SK-N-SH (cell line): ENCODE results near the gene SMCO2. TPM values are rescaled to one million over a fixed set of nuclear protein-coding genes. Genes with fewer than 3 reads are reported as not detected.

Experiments used
- CTCF ChIA-PET: fragments of 300-600, 350-600 bp; formaldehyde crosslinking; extraction: SDS; loops from one replicate; lab custom pipeline; 2021; lab: Yijun Ruan, JAX
- POLR2A ChIA-PET: fragments of 350-600 bp; sonication (Branson Sonifier 250); formaldehyde crosslinking; extraction: SDS; loops from one replicate; lab custom pipeline; 2020; ENCODE audit warnings: antibody characterized with exemption, inconsistent platforms; lab: Yijun Ruan, JAX
- DNase-seq: peaks from one replicate; pipeline ENCODE4 v3.0.0; 2012
- H2AFZ ChIP-seq: fragments of 200-600 bp; sonication (generic); 2 replicates; pipeline ENCODE4 v1.8.1; 2016; ENCODE audit warnings: antibody characterized with exemption, mild to moderate bottlenecking, low read depth
- H3F3A ChIP-seq: fragments of 200-600 bp; sonication (generic); replicated peaks from 2 replicates; pipeline ENCODE3; 2016; ENCODE audit warnings: antibody characterized with exemption, mild to moderate bottlenecking; ENCODE audit not compliant: insufficient read depth
- H3K27ac ChIP-seq, 2 experiments: fragments of 200-500 bp in 1 of 2; fragments of 200-600 bp in 1 of 2; sonication (Bioruptor generic) in 1 of 2; sonication (generic), shearing (Covaris generic) in 1 of 2; 2 replicates each; pipeline versions ENCODE4 v1.5.1 to v1.6.1; 2014 to 2016; ENCODE audit warnings: low read depth in 2 of 2, inconsistent platforms in 1 of 2, low read length in 1 of 2, mild to moderate bottlenecking in 1 of 2, mixed read lengths in 1 of 2
- H3K27me3 ChIP-seq: fragments of 200-600 bp; sonication (generic), shearing (Covaris generic); 2 replicates; pipeline ENCODE4 v1.6.1; 2016; ENCODE audit warnings: mixed run types; ENCODE audit not compliant: insufficient read depth
- H3K36me3 ChIP-seq, 2 experiments: fragments of 200-500 bp in 1 of 2; fragments of 200-600 bp in 1 of 2; sonication (Bioruptor generic) in 1 of 2; sonication (generic) in 1 of 2; replicated peaks in 1 of 2; 2 replicates each; pipeline versions ENCODE3 to v1.5.1; 2014 to 2016; ENCODE audit warnings: low read length in 1 of 2, mild to moderate bottlenecking in 1 of 2; ENCODE audit not compliant: insufficient read depth in 2 of 2, control insufficient read depth in 1 of 2
- H3K4me1 ChIP-seq, 2 experiments: fragments of 200-500 bp in 1 of 2; fragments of 200-600 bp in 1 of 2; sonication (Bioruptor generic) in 1 of 2; sonication (generic), shearing (Covaris generic) in 1 of 2; 2 replicates each; pipeline versions ENCODE4 v1.5.1 to v1.6.1; 2014 to 2016; ENCODE audit warnings: low read depth in 1 of 2, low read length in 1 of 2, mixed run types in 1 of 2; ENCODE audit not compliant: insufficient read depth in 2 of 2, control insufficient read depth in 1 of 2
- H3K4me2 ChIP-seq: fragments of 200-600 bp; sonication (generic), shearing (Covaris generic); 2 replicates; pipeline ENCODE4 v1.6.1; 2017; ENCODE audit warnings: mixed run types
- H3K4me3 ChIP-seq, 2 experiments: fragments of 200-500 bp in 1 of 2; fragments of 200-600 bp in 1 of 2; sonication (Bioruptor generic) in 1 of 2; sonication (generic), shearing (Covaris generic) in 1 of 2; 2 replicates each; pipeline versions ENCODE4 v1.5.1 to v1.8.1; 2014 to 2016; ENCODE audit warnings: low read depth in 2 of 2, inconsistent platforms in 1 of 2, low read length in 1 of 2, mild to moderate bottlenecking in 1 of 2, mixed read lengths in 1 of 2, moderate library complexity in 1 of 2
- H3K79me2 ChIP-seq: fragments of 200-600 bp; sonication (generic); 2 replicates; pipeline ENCODE4 v1.8.1; 2017; ENCODE audit warnings: mild to moderate bottlenecking; ENCODE audit not compliant: insufficient read depth
- H3K9ac ChIP-seq: fragments of 200-600 bp; sonication (generic); 2 replicates; pipeline ENCODE4 v1.6.1; 2017; ENCODE audit warnings: mixed run types
- H3K9me2 ChIP-seq: fragments of 200-600 bp; sonication (generic); 2 replicates; pipeline ENCODE4 v1.6.1; 2017; ENCODE audit warnings: mixed run types
- H3K9me3 ChIP-seq: fragments of 200-600 bp; sonication (generic); 2 replicates; pipeline ENCODE4 v1.6.1; 2017; ENCODE audit warnings: mixed run types, mild to moderate bottlenecking, moderate library complexity
- H4K20me1 ChIP-seq: fragments of 200-600 bp; sonication (generic); 2 replicates; pipeline ENCODE4 v1.6.1; 2017; ENCODE audit warnings: mild to moderate bottlenecking, mixed run types; ENCODE audit not compliant: insufficient read depth
- ELF1 ChIP-seq: IDR thresholded peaks from 2 replicates; pipeline ENCODE4 v1.4.0; 2012
- EZH2phosphoT487 ChIP-seq: fragments of 200-600 bp; sonication (generic); IDR thresholded peaks from 2 replicates; pipeline ENCODE4 v1.6.1; 2017; ENCODE audit warnings: low read depth, mixed run types, mild to moderate bottlenecking, antibody characterized with exemption, moderate library complexity, borderline replicate concordance
- FOXM1 ChIP-seq: IDR thresholded peaks from 2 replicates; pipeline ENCODE4 v1.4.0; 2012; ENCODE audit warnings: low read depth, mild to moderate bottlenecking
- GATA2 ChIP-seq: sonication (generic); formaldehyde crosslinking; IDR thresholded peaks from 2 replicates; pipeline ENCODE4 v1.5.0; 2020; ENCODE audit warnings: mild to moderate bottlenecking, missing genetic modification reagents
- MEF2A ChIP-seq: IDR thresholded peaks from 2 replicates; pipeline ENCODE4 v1.4.0; 2012; ENCODE audit warnings: low read depth, borderline replicate concordance
- MXI1 ChIP-seq: IDR thresholded peaks from 2 replicates; pipeline ENCODE4 v1.6.1; 2012; ENCODE audit warnings: mild to moderate bottlenecking, low read depth, low read length, improper control_type of control experiment
- NRF1 ChIP-seq: IDR thresholded peaks from 2 replicates; pipeline ENCODE4 v1.6.1; 2012; ENCODE audit warnings: low read depth, mild to moderate bottlenecking, low read length
- RAD21 ChIP-seq: IDR thresholded peaks from 2 replicates; pipeline ENCODE4 v1.6.1; 2012; ENCODE audit warnings: mild to moderate bottlenecking, low read length
- RFX5 ChIP-seq: IDR thresholded peaks from 2 replicates; pipeline ENCODE4 v1.6.1; 2012; ENCODE audit warnings: mild to moderate bottlenecking, improper control_type of control experiment, low read length
- RXRA ChIP-seq: IDR thresholded peaks from 2 replicates; pipeline ENCODE4 v1.4.0; 2012; ENCODE audit warnings: low read depth, mild to moderate bottlenecking, borderline replicate concordance
- SIN3A ChIP-seq: IDR thresholded peaks from 2 replicates; pipeline ENCODE4 v1.6.1; 2012; ENCODE audit warnings: low read depth, mild to moderate bottlenecking, low read length, moderate library complexity, borderline replicate concordance
- TAF1 ChIP-seq: IDR thresholded peaks from 2 replicates; pipeline ENCODE4 v1.6.1; 2012; ENCODE audit warnings: low read depth, mild to moderate bottlenecking, low read length, moderate library complexity, borderline replicate concordance
- TEAD4 ChIP-seq: IDR thresholded peaks from 2 replicates; pipeline ENCODE4 v1.4.0; 2012; ENCODE audit warnings: mild to moderate bottlenecking, borderline replicate concordance; ENCODE audit not compliant: insufficient read depth
- YY1 ChIP-seq: IDR thresholded peaks from 2 replicates; pipeline ENCODE4 v1.4.0; 2012; ENCODE audit warnings: low read depth, mild to moderate bottlenecking
- WGBS: methylation state at CpG from one replicate; pipeline ENCODE4 v1.1.6; 2017; ENCODE audit warnings: low lambda C conversion rate; 5-methylcytosine and 5-hydroxymethylcytosine counted together
- polyA plus RNA-seq, 3 experiments: library from polyadenylated mRNA; depleted of rRNA; stranded (reverse); fragments of >200 nt; gene quantifications; 2 replicates each; pipeline ENCODE4 v1.2.3, GENCODE V29; 2012
- TF ChIP-seq, protein P1 (sequence below): IDR thresholded peaks from 2 replicates; pipeline ENCODE4 v1.6.1; 2012; ENCODE audit warnings: mild to moderate bottlenecking, low read depth, low read length, moderate library complexity
- TF ChIP-seq, protein P2 (sequence below): IDR thresholded peaks from 2 replicates; pipeline ENCODE4 v1.4.0; 2012; ENCODE audit warnings: low read depth, borderline replicate concordance
- TF ChIP-seq, protein P3 (sequence below): IDR thresholded peaks from 2 replicates; pipeline ENCODE4; 2012
- TF ChIP-seq, protein P4 (sequence below): IDR thresholded peaks from 2 replicates; pipeline ENCODE4 v1.4.0; 2012; ENCODE audit warnings: low read depth
- TF ChIP-seq, protein P5 (sequence below): fragments of 150-350 bp; IDR thresholded peaks from 2 replicates; pipeline ENCODE4 v1.6.1; 2016; ENCODE audit warnings: mild to moderate bottlenecking, low read depth, low read length

Gene SMCO2
- polyA plus RNA-seq, 1 of the 3 experiments (the other 2 are of a cell fraction), result 0.21 TPM

DNA sequence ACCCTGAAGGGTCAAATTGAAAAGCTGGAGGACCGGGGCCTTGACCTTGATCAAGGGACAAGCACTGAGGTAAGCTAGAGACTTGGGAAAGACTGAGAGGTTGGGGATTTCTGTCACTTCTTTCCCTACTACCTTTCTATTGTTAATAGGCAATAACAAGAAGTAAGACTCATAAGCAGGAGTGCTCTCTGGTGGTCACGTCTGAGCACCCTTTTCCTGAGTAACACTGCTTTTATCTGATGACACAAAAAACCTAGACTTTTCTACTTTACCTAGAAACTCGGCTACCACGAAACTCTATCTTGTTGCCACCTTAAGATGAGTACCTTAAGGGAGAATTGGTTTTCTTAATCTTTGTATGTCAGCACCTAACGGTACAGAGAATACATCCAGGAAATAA, 41.9 kb downstream of the SMCO2 start (continued):
- TF ChIP-seq, protein P1, sequence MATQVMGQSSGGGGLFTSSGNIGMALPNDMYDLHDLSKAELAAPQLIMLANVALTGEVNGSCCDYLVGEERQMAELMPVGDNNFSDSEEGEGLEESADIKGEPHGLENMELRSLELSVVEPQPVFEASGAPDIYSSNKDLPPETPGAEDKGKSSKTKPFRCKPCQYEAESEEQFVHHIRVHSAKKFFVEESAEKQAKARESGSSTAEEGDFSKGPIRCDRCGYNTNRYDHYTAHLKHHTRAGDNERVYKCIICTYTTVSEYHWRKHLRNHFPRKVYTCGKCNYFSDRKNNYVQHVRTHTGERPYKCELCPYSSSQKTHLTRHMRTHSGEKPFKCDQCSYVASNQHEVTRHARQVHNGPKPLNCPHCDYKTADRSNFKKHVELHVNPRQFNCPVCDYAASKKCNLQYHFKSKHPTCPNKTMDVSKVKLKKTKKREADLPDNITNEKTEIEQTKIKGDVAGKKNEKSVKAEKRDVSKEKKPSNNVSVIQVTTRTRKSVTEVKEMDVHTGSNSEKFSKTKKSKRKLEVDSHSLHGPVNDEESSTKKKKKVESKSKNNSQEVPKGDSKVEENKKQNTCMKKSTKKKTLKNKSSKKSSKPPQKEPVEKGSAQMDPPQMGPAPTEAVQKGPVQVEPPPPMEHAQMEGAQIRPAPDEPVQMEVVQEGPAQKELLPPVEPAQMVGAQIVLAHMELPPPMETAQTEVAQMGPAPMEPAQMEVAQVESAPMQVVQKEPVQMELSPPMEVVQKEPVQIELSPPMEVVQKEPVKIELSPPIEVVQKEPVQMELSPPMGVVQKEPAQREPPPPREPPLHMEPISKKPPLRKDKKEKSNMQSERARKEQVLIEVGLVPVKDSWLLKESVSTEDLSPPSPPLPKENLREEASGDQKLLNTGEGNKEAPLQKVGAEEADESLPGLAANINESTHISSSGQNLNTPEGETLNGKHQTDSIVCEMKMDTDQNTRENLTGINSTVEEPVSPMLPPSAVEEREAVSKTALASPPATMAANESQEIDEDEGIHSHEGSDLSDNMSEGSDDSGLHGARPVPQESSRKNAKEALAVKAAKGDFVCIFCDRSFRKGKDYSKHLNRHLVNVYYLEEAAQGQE, result no peak
- TF ChIP-seq, protein P2, sequence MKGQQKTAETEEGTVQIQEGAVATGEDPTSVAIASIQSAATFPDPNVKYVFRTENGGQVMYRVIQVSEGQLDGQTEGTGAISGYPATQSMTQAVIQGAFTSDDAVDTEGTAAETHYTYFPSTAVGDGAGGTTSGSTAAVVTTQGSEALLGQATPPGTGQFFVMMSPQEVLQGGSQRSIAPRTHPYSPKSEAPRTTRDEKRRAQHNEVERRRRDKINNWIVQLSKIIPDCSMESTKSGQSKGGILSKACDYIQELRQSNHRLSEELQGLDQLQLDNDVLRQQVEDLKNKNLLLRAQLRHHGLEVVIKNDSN, result no peak
- TF ChIP-seq, protein P3, sequence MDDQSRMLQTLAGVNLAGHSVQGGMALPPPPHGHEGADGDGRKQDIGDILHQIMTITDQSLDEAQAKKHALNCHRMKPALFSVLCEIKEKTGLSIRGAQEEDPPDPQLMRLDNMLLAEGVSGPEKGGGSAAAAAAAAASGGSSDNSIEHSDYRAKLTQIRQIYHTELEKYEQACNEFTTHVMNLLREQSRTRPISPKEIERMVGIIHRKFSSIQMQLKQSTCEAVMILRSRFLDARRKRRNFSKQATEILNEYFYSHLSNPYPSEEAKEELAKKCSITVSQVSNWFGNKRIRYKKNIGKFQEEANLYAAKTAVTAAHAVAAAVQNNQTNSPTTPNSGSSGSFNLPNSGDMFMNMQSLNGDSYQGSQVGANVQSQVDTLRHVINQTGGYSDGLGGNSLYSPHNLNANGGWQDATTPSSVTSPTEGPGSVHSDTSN, result no peak
- TF ChIP-seq, protein P4, sequence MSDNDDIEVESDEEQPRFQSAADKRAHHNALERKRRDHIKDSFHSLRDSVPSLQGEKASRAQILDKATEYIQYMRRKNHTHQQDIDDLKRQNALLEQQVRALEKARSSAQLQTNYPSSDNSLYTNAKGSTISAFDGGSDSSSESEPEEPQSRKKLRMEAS, result no peak
- no peak for TF ChIP-seq TAF1
- no peak for TF ChIP-seq GATA2
- no peak for TF ChIP-seq ELF1
- TF ChIP-seq, protein P5, sequence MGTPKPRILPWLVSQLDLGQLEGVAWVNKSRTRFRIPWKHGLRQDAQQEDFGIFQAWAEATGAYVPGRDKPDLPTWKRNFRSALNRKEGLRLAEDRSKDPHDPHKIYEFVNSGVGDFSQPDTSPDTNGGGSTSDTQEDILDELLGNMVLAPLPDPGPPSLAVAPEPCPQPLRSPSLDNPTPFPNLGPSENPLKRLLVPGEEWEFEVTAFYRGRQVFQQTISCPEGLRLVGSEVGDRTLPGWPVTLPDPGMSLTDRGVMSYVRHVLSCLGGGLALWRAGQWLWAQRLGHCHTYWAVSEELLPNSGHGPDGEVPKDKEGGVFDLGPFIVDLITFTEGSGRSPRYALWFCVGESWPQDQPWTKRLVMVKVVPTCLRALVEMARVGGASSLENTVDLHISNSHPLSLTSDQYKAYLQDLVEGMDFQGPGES, result no peak
- TF ChIP-seq, all 33 proteins: peak for 0

DNA sequence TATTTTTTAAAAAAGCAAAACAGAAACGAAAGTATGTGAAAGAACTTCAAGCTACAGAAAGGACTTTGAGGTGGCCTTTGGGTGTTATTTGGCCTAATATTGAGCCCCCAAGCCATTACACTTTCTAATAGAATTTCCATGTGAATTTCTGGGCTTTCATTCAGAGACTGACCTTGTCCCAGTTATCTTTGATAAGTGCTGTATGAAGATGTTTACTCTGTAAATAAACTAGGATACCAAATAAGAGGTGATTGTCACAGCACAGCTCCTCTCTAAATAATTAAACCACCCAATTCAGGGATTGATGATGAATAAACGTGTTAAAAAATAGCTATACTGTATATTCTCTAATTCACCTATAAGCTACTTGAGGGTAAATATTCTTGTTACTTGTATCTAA, 44.7 kb downstream of the SMCO2 start:
- Histone ChIP-seq H3K9ac (no peak overlapping the region), H3K27me3 (no peaks in the 10 kb centered on the region), H3K4me2 (no peak overlapping the region), H3K4me3 (no peak overlapping the region), H3K27ac (no peak overlapping the region), H3F3A (peaks cover 4% of the 10 kb centered on the region), H2AFZ (no peak overlapping the region), H3K4me1 (no peaks in the 10 kb centered on the region), H4K20me1 (no peaks in the 10 kb centered on the region), H3K9me2 (no peaks in the 10 kb centered on the region), H3K79me2 (no peaks in the 10 kb centered on the region), H3K36me3 (no peaks in the 10 kb centered on the region), H3K9me3 (no peaks in the 10 kb centered on the region)
- TF ChIP-seq NRF1 (no peak), EZH2phosphoT487 (no peak), FOXM1 (no peak), ELF1 (no peak), RAD21 (no peak), YY1 (no peak), RXRA (no peak), MEF2A (no peak), RFX5 (no peak), SIN3A (no peak), TEAD4 (no peak), MXI1 (no peak)
- TF ChIP-seq, protein P4, result no peak
- ChIA-PET CTCF (no interaction called here), POLR2A (no interaction called here)
- no peak for DNase-seq
- WGBS, result 82% methylated on average over 2 of the region's 2 CpGs
